Ammon's horn (tissue), 1 donor: ENCODE data around the gene CYP17A1.
"Not testable (repeated sequence)": the region's sequence is repeated elsewhere in the genome, so short reads cannot be mapped to it uniquely, and the experiment has no call there.

Source experiments
- DNase-seq: peaks from one replicate; pipeline ENCODE4 v3.0.0-alpha.2; 2016; ENCODE audit warnings: low spot score

Gene CYP17A1, protein sequence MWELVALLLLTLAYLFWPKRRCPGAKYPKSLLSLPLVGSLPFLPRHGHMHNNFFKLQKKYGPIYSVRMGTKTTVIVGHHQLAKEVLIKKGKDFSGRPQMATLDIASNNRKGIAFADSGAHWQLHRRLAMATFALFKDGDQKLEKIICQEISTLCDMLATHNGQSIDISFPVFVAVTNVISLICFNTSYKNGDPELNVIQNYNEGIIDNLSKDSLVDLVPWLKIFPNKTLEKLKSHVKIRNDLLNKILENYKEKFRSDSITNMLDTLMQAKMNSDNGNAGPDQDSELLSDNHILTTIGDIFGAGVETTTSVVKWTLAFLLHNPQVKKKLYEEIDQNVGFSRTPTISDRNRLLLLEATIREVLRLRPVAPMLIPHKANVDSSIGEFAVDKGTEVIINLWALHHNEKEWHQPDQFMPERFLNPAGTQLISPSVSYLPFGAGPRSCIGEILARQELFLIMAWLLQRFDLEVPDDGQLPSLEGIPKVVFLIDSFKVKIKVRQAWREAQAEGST

DNA sequence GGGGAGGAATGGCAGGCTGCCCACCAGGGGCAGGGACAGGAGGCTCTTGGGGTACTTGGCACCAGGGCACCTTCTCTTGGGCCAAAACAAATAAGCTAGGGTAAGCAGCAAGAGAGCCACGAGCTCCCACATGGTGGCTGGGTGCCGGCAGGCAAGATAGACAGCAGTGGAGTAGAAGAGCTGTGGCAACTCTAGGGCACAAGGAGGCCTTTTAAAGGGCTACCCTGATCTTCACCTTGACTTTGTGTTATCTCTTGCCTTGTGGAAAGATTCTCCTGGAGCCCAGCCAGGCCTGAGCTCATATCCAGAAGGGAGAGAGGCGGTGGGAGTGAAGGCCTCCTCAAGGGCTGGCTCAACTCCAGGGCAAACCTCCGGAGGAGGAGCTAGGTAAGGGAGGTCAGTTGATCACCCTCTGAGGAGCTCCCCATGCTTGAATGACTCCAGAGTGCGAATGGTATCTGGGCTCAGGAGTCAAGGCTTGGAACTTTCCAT lies at the start of gene CYP17A1:
TSS of gene CYP17A1 (minus strand) at position 184 of the 492 bp plus-strand sequence. CDS start at position 132, 52 bp downstream.
- DNase-seq, result no peak

- DNase-seq, result no peak
Observed at GRCh38 chr10:102880256-102880655, 43.0 kb upstream of the CYP17A1 start.

GRCh38 chr10:102878629-102879028 lies 41.4 kb upstream of the CYP17A1 start:
- no peak for DNase-seq

DNA sequence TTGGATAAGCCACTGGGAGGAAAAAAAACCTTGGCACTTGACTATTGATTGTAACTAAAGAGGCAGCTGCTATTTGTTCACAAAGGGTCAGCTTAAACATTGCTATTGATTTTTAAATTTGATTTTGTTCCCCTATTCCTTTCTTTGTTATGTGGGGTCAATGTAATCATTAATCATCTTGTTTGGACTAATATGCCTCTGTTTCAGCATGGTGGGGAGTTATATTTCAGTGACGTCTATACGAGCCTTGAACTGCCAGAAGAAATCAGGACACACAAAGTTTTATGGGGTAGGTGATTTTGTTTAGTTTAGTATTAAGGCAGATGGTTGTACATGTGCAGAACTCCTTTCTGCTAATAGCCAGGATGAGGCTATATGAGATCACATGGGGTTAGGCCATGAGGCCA lies 39.5 kb upstream of the CYP17A1 start:
- no peak for DNase-seq

- no peak for DNase-seq
Observed at GRCh38 chr10:102872163-102872562, 35.0 kb upstream of the CYP17A1 start.

GRCh38 chr10:102870221-102870620 lies 33.0 kb upstream of the CYP17A1 start:
- no peak for DNase-seq

DNA sequence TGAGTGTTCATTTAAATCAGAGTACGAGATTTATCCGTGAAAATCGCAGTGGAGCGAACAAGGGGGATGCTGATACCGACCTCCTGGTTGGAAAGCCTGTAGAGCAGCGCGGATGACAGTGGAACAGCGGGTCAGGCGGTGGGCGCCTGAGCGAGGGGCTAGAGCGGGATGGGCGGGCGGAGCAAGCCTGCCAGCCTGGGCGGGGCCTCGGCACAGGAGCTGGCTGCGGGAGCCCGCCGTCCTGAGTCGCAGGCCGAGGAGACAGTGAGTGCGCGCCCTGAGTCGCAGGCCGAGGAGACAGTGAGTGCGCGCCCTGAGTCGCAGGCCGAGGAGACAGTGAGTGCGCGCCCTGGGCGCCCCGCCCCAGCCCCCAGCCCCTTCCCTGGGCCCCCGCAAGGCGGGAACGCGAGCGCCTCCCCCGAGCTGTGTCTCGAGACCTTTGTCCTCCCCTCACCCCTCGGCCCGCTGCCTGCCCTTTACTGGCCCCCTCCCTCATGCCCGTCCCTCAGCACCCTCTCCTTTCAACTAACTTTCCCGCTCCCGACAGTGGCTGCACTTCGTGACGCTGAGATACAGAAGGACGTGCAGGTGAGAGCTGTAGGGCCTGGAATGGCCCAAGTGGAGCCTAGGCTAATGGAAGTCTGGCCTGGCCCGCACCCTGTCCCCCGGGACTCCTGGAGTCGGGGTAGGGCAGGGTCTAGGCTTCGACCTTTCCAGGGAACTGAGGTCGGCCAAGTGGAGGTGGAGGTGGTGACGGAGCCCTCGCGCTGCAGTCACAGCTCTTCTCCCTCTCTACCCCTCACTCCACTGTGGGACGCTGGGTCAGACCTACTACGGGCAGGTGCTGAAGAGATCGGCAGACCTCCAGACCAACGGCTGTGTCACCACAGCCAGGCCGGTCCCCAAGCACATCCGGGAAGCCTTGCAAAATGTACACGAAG lies 32.3 kb upstream of the CYP17A1 start, which contains the start of gene AS3MT:
TSS of gene AS3MT (plus strand) at position 213 of the 941 bp plus-strand sequence. CDS start at position 336, 123 bp downstream.
- peak; percentile 21 for DNase-seq

GRCh38 chr10:102868911-102869257 lies 31.7 kb upstream of the CYP17A1 start:
- no peak for DNase-seq

DNA sequence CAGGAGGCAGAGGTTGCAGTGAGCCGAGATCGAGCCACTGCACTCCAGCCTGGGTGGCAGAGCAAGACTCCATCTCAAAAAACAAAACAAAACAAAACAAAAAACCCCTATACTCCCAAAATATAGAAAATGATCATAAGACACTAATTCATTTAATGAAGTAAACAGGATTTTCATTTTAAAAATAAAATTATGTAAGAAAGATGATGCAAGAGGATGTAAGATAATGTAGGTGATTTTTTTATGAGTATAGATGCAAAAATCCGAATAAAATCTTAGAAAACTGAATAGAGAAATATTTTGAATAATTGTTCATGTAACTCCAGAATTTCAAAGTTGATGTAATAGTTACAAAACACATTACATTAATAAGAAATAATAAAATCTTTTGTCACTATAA lies 28.4 kb upstream of the CYP17A1 start:
- no peak for DNase-seq

GRCh38 chr10:102863660-102864059 lies 26.4 kb upstream of the CYP17A1 start:
- DNase-seq, result no peak

DNA sequence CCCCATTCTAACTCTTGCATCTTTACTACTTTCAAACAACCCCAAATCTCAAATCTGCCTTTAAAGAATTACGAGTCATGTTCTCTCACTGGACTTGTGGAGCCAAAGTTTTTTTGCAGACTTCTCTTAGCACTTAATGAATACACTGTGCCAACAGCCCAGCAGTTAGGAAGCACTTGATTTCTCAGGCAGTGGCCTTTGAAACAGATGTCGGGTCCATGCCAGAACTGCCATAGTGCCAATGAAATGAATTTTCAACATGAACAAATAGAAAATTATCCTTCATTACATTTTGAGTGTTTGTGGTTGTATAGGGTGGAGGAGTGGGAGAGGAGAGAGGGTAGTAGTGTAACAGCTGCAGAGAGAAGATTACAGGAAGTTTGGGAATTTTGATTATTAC lies 22.7 kb upstream of the CYP17A1 start:
- DNase-seq, result no peak

DNA sequence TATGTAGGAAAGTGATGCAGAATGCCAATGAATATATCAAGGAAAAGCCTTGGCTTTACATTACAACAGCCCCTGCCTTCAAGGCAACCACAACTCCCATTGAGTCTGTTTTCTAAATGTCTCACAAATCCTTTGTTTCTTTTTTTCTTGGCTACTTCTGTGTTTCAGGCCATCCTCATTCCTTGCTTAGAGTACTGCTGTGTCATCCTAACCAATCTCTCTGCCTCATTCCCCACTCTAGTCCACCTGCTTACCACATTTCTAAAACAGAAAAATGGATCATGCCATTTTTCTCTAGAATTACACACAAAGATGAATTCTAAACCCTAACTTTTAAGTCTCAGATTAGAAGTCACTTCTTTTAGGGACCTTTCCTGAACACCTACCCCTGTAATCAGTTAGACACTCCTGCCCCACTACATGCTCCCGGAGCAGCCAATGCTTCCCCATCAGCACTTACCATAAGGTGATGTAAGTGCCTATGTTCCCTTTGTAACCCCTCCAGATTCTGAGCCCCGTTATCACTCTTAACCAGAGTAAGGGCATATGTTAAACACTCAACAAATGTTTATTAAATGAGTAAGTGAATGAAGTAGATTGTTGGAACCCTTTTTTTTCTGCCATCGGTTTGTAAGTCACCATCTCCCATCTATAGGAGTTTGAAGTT lies 19.7 kb upstream of the CYP17A1 start:
- no peak for DNase-seq

DNA sequence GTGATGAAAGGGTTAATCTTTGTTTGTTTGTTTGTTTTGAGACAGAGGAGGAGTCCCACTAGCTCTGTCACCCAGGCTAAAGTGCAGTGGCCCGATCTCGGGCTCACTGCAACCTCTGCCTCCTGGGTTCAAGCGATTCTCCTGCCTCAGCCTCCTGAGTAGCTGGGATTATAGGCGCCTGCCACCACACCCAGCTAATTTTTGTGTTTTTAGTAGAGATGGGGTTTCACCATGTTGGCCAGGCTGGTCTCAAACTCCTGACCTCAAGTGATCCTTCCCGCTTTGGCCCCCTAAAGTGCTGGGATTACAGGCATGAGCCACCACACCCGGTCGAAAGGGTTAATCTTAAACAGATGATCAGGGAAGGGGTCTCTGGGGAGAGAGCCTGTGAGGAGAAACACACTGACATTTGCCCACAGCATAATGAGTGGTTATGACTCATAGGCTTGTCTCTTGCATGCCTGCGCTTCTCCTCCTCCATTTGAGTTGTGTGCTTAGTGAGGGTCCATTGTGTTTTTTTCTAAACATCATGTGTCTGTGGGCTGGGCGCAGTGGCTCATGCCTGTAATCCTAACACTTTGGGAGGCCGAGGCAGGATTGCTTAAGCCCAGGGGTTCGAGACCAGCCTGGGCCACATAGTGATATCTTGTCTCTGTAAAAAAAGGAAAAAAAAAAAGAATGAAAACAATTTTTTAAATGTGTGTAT lies 18.7 kb upstream of the CYP17A1 start:
- not testable (repeated sequence) for DNase-seq

DNA sequence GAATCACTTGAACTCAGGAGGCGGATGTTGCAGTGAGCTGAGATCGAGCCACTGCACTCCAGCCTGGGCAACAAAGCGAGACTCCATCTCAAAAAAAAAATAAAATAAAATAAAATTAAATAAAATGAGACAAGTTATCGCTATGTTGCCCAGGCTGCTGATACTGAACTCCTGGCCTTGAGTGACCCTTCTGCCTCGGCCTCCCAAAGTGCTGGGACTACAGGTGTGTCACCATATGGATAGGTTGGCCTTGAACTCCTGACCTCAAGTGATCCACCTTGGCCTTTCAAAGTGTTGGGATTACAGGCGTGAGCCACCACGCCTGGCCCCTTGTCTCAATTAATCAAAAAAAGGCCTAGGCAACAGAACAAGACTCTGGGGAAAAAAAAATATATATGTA lies 16.0 kb upstream of the CYP17A1 start:
- DNase-seq, result not testable (repeated sequence)

- DNase-seq, result no peak
Observed at GRCh38 chr10:102850025-102850518, 12.9 kb upstream of the CYP17A1 start.

- DNase-seq, result no peak
Observed at GRCh38 chr10:102845352-102845902, 8.2 kb upstream of the CYP17A1 start.

DNA sequence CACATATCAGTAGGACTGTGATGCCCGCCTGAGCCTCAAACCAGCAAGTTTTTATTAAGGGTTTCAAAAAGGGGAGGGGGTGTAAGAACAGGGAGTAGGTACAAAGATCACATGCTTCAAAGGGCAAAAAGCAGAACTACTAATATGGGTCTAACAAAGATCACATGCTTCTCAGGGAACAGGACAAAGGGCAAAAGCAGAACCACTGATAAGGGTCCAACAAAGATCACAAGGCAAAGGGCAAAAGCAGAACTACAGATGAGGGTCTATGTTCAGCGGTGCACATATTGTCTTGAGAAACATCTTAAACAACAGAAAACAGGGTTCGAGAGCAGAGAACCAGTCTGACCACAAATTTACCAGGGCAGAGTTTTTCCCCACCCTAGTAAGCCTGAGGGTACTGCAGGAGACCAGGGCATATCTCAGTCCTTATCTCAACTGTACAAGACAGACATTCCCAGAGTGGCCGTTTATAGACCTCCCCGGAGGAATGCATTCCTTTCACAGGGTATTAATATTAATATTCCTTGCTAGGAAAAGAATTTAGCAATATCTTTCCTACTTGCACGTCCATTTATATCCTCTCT lies 7.1 kb upstream of the CYP17A1 start:
- not testable (repeated sequence) for DNase-seq

- not testable (repeated sequence) for DNase-seq
Observed at GRCh38 chr10:102843139-102843538, 5.9 kb upstream of the CYP17A1 start.

GRCh38 chr10:102841827-102842345 lies 4.7 kb upstream of the CYP17A1 start:
- DNase-seq, result no peak
